HUDEP-2 (cell line): ENCODE results near the gene FGFBP1.
"Not testable (repeated sequence)": the region's sequence is repeated elsewhere in the genome, so short reads cannot be mapped to it uniquely, and the experiment has no call there.

ENCODE experiments used
- DNase-seq, 76 experiments: peaks; one replicate each; lab custom pipeline; 2025; ENCODE audit not compliant: unreplicated experiment in 76 of 76; lab: John Stamatoyannopoulos, UW

FGFBP1 gene

GRCh38 chr4:15947684-15948083, 9.1 kb upstream of the FGFBP1 start:
- no peak for DNase-seq

DNA sequence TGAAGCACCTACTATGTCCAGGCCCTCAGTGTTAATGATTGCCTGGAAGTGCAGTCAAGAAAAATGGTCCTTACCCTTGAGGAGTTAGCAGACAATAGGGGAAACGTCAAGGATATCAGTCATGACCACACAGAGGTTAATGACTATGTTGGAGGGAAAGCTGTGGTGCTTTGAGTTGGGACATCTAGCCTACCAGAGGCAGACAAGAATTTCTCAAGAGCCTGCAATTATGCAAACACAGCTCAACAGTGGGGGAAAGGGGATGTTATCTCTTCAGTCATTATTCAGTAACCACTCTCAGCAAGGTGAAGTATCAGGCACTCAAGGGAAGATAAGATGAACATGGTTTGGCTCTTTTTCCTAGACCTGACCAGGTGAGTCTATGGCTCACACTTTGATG, 7.0 kb upstream of the FGFBP1 start:
- DNase-seq: no peak

- DNase-seq: no peak
Observed at GRCh38 chr4:15944895-15945294, 6.4 kb upstream of the FGFBP1 start.

DNA sequence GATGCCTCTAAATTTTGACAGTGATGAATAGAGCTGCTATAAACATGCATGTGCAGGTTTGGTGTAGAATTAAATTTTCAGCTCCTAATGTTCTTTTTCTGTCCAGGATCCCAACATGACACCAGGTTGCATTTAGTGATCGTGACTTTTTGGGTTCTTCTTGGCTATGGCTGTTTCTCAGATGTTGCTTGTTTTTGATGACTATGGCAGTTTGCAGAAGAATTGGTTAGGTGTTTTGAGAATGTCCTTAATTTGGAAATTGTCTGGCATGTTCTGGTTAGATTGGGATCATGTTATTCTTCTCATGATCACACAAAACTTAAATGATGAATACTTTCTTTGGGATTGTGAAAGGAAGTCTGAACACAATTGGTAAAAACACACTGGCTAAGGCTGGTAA, 3.7 kb upstream of the FGFBP1 start:
- DNase-seq: no peak

GRCh38 chr4:15938182-15938581, 358 bp downstream of the FGFBP1 start:
- no peak for DNase-seq

GRCh38 chr4:15936495-15936894, 2.0 kb downstream of the FGFBP1 start:
- DNase-seq: no peak

DNA sequence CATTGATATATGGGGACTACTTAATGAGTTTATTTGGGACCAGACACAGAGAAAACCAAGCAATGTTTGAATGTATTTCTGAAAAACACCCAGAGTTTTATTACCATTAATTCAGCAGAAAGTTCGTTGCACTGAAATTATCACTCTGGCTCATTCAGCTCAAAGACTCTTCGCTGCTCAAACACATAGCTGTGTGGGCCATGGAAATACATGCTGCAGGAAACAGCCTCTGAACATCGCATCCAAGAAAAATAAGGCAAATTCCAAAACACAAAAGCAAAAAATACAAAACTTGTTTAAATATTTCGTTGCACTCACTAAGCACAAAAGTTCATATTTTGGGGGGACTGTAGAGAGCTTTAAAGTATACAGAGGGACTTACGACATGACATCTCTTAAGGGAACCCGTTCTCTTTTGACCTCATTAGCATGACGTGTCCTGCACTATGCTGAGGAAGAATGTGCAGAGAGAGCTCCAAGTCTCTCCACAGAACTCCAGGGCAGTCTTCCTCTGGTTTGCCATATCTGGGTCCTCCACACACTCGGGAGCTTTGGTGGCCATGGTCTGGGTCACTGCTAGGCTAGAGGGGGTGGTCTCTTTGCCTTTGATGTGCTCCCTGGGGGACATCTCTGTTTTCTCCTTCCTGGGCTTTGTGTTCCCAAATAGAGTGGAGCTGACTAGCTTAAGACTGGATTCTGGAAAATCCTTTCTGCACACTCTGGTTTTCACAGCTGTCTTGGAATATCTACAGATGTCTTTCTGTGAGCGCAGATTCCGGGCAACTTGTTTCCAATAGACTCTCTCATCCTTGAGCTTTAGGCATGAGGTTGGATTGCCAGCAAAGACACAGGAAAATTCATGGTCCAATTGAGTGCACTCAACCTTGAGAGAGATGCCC, 2.8 kb downstream of the FGFBP1 start:
- no peak for DNase-seq

GRCh38 chr4:15934259-15934658, 4.3 kb downstream of the FGFBP1 start:
- no peak for DNase-seq

GRCh38 chr4:15931451-15932210, 6.9 kb downstream of the FGFBP1 start:
- DNase-seq: no peak

- no peak for DNase-seq
Observed at GRCh38 chr4:15930314-15930713, 8.2 kb downstream of the FGFBP1 start.

DNA sequence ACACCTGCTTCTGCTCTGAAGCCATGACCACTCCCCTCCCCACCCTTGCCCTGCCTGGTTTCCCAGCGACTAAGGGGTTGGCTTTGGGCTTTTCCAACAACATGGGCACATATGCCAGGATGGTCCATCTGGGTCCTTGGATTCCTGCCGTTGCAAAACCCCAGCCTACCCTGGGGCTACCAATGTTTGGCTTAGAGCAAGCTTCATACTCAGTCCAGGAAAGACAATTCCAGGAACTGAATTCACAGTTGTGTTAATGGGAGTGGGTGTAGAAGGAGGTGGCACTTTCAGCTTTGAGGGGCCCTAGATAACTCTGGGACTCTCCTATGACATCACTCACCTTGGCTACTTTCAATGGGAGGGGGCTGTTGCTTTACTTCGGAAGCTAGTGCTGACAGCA, 9.0 kb downstream of the FGFBP1 start:
- no peak for DNase-seq

GRCh38 chr4:15928883-15929282, 9.7 kb downstream of the FGFBP1 start:
- DNase-seq: peak in 1 of 76 experiments; percentile 2

- no peak for DNase-seq
Observed at GRCh38 chr4:15926486-15926885, 12.1 kb downstream of the FGFBP1 start.

DNA sequence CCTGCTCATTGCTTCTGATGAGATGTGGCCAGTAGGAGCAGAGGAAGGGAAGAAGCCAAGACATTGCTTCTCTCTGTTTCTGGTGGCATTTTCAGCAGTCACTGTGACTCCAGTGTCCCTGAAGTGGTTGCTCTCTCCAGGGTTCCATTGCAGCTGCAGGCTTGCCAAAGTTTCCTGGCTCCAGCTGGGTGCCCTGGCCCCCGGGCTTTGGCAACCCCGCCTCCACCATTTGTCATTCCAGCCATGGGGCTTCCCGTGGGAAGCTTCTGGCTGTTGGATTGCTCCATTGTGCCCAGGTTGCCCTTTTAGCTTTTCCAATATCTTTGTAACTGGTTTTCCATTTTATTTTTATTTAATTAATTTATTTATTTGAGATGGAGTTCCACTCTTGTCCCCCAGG, 12.7 kb downstream of the FGFBP1 start:
- no peak for DNase-seq

GRCh38 chr4:15921592-15921932, 17.0 kb downstream of the FGFBP1 start:
- DNase-seq: no peak

DNA sequence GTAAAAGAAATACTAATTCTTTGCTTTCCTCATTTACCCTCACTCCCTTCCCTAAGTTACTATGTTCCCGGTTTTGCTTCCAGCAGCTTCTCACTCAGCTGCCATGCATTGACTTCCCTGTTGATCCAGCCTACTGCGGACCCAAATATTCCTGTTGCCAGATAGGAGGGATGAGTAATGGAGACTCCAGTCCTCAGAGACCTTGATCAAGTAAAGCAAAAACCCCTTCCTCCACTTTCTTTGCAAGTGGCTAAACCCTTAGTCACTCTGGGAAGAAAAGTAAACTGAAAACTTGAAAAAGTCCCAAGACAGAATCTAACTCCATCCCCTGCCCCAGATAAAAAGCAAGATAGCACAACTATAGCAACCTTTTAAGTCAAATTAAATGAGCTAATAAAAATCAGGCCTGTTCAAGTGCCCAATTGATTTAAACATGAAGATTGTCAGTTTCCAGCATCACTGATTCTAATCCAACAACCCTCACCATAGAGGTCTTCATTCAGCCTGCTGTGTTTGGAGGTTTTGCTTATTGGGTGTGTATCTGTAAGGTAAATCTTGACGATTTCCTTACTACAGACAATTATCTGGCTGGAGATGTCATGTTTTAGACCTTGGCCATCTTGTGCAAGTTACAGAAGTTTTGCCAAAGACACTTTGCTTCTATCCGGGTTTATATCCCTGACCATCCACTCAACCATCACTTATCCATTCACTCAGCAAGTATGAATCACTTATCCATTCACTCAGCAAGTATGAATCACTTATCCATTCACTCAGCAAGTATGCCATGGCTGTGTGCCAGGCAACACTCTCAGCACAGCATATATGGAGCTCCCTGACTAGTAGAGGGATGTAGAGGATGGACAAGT, 17.6 kb downstream of the FGFBP1 start:
- DNase-seq: peak in 6 of 76 experiments; percentile 1 to 31 (median 10)

GRCh38 chr4:15918484-15919129, 19.9 kb downstream of the FGFBP1 start:
- no peak for DNase-seq

GRCh38 chr4:15917297-15917696, 21.2 kb downstream of the FGFBP1 start:
- no peak for DNase-seq

- not testable (repeated sequence) for DNase-seq
Observed at GRCh38 chr4:15916358-15916757, 22.2 kb downstream of the FGFBP1 start.

GRCh38 chr4:15914736-15915135, 23.8 kb downstream of the FGFBP1 start:
- no peak for DNase-seq

GRCh38 chr4:15914291-15914690, 24.2 kb downstream of the FGFBP1 start:
- no peak for DNase-seq
